Testis (tissue), 2 donors: ENCODE data around the gene RHPN2.

Experiments
- POLR2A ChIP-seq: fragments of 450-650 bp; IDR thresholded peaks from one replicate; pipeline ENCODE4 v1.6.1; 2017; ENCODE audit warnings: antibody characterized with exemption, mild to moderate bottlenecking, moderate library complexity
- TF ChIP-seq, protein P1 (sequence below), 3 experiments: fragments of 450-650 bp in 2 of 3; fragments of 200-600 bp in 1 of 3; sonication (generic) in 1 of 3; IDR thresholded peaks; one replicate each; pipeline ENCODE4 v1.5.1; 2016 to 2019; ENCODE audit warnings: antibody characterized with exemption in 3 of 3, mild to moderate bottlenecking in 2 of 3, moderate library complexity in 1 of 3

DNA sequence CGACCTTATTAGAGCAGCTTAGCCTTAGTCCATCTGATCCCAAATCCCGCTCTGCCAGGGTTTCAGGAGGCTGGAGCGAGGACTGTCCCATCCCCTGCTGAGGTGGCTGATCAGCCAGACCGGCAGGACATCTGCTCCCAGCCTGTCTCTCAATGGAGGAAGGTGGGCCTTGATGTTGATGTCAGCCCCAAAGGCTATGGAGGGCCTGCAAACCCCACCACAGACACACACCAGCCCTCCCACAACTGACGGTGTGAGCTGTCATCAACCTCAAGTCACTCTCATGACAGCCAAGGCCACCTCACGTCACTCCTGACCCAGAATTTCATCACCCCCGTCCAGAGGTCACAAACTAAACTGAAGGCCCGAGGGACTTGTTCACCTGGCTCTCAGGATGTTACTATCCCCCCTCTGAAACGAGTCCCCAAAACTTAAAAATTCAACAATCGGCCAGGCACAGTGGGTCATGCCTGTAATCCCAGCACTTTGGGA is 25.5 kb downstream of the RHPN2 start:
- TF ChIP-seq, protein P1, sequence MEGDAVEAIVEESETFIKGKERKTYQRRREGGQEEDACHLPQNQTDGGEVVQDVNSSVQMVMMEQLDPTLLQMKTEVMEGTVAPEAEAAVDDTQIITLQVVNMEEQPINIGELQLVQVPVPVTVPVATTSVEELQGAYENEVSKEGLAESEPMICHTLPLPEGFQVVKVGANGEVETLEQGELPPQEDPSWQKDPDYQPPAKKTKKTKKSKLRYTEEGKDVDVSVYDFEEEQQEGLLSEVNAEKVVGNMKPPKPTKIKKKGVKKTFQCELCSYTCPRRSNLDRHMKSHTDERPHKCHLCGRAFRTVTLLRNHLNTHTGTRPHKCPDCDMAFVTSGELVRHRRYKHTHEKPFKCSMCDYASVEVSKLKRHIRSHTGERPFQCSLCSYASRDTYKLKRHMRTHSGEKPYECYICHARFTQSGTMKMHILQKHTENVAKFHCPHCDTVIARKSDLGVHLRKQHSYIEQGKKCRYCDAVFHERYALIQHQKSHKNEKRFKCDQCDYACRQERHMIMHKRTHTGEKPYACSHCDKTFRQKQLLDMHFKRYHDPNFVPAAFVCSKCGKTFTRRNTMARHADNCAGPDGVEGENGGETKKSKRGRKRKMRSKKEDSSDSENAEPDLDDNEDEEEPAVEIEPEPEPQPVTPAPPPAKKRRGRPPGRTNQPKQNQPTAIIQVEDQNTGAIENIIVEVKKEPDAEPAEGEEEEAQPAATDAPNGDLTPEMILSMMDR (IDR thresholded peaks at IDR 0.05): no peak
- TF ChIP-seq POLR2A: no peak
